Keratinocyte (primary cell): ENCODE data around the gene DMD. TPM values are rescaled to one million over a fixed set of nuclear protein-coding genes. Genes with fewer than 3 reads are reported as not detected.

ENCODE experiments used
- DNase-seq: peaks from one replicate; pipeline ENCODE4 v3.0.0-alpha.2; 2011; ENCODE audit warnings: low read depth, missing footprints, low spot score
- FAIRE-seq: peaks from 2 replicates; lab custom pipeline; 2011; peaks lifted over from hg19 to GRCh38; lab: Jason Lieb, UNC
- H2AFZ ChIP-seq: 2 replicates; pipeline ENCODE4 v1.6.0; 2012; ENCODE audit warnings: low read length, control low read depth, inconsistent platforms; ENCODE audit not compliant: control insufficient read depth
- H3K27ac ChIP-seq: 2 replicates; pipeline ENCODE4 v1.5.1; 2011; ENCODE audit warnings: low read length; ENCODE audit not compliant: control insufficient read depth, insufficient read depth
- H3K27me3 ChIP-seq: 3 replicates; pipeline ENCODE4 v1.6.0; 2011; ENCODE audit warnings: low read length; ENCODE audit not compliant: control insufficient read depth, insufficient read depth; ENCODE audit errors: extremely low read depth
- H3K36me3 ChIP-seq, 2 experiments: 2 replicates in 1 of 2; 3 replicates in 1 of 2; pipeline ENCODE4 v1.5.1; 2011; ENCODE audit warnings: low read length in 2 of 2, mild to moderate bottlenecking in 1 of 2; ENCODE audit not compliant: control insufficient read depth in 2 of 2, insufficient read depth in 2 of 2; ENCODE audit errors: extremely low read depth in 1 of 2
- H3K4me1 ChIP-seq: 3 replicates; pipeline ENCODE4 v1.5.1; 2011; ENCODE audit warnings: low read length; ENCODE audit not compliant: control insufficient read depth, insufficient read depth; ENCODE audit errors: extremely low read depth
- H3K4me2 ChIP-seq: 3 replicates; pipeline ENCODE4 v1.6.0; 2011; ENCODE audit warnings: low read depth, low read length; ENCODE audit not compliant: control insufficient read depth, insufficient read depth; ENCODE audit errors: extremely low read depth
- H3K4me3 ChIP-seq, 3 experiments: fragments of 200-600 bp in 1 of 3; sonication (generic) in 1 of 3; 2 replicates in 2 of 3; 3 replicates in 1 of 3; pipeline ENCODE4 v1.5.1; 2011 to 2016; ENCODE audit warnings: low read length in 3 of 3, mild to moderate bottlenecking in 3 of 3, control low read depth in 2 of 3, inconsistent platforms in 1 of 3, low read depth in 1 of 3, mixed read lengths in 1 of 3, mixed run types in 1 of 3, moderate library complexity in 1 of 3; ENCODE audit not compliant: control insufficient read depth in 2 of 3, insufficient read depth in 2 of 3; ENCODE audit errors: extremely low read depth in 1 of 3
- H3K79me2 ChIP-seq: 2 replicates; pipeline ENCODE4 v1.6.0; 2012; ENCODE audit warnings: low read length; ENCODE audit not compliant: control insufficient read depth, insufficient read depth
- H3K9ac ChIP-seq: 3 replicates; pipeline ENCODE4 v1.6.0; 2011; ENCODE audit warnings: low read length; ENCODE audit not compliant: control insufficient read depth, insufficient read depth; ENCODE audit errors: extremely low read depth
- H3K9me1 ChIP-seq: 3 replicates; pipeline ENCODE4 v1.6.0; 2011; ENCODE audit warnings: low read length; ENCODE audit not compliant: control insufficient read depth, insufficient read depth; ENCODE audit errors: extremely low read depth
- H3K9me3 ChIP-seq: 2 replicates; pipeline ENCODE4 v1.5.1; 2012; ENCODE audit warnings: low read depth, low read length; ENCODE audit not compliant: control insufficient read depth
- H4K20me1 ChIP-seq: 3 replicates; pipeline ENCODE4 v1.6.0; 2011; ENCODE audit warnings: low read length; ENCODE audit not compliant: control insufficient read depth, insufficient read depth; ENCODE audit errors: extremely low read depth
- EZH2 ChIP-seq: IDR thresholded peaks from one replicate; pipeline ENCODE4 v1.6.1; 2012; ENCODE audit warnings: inconsistent platforms, mild to moderate bottlenecking, low read length, moderate library complexity
- dilution Hi-C: fragments of 300-500 bp; cut with MboI; formaldehyde crosslinking; loops from one replicate; pipeline ENCODE4 v1.7.0; 2020; ENCODE audit warnings: low sequenced_read_pairs; ENCODE audit not compliant: extremely low pct_ligation_motif_present
- polyA plus RNA-seq, 5 experiments: library from polyadenylated mRNA; depleted of rRNA in 3 of 5; stranded (reverse) in 3 of 5; stranded (forward) in 1 of 5; unstranded in 1 of 5; fragments of >200 nt; gene quantifications; 1 replicate in 1 of 5; 2 replicates in 3 of 5; 3 replicates in 1 of 5; pipeline versions ENCODE4 v1.2.1 to v1.2.3, GENCODE V29; 2011 to 2012; ENCODE audit warnings: missing spikeins in 2 of 5, low read depth in 1 of 5, low replicate concordance in 1 of 5
- TF ChIP-seq, protein P1 (sequence below), 3 experiments: IDR thresholded peaks in 1 of 3; conservative IDR thresholded peaks in 1 of 3; optimal IDR thresholded peaks in 1 of 3; 2 replicates in 2 of 3; 3 replicates in 1 of 3; pipeline versions ENCODE3 to v1.5.1; 2011; ENCODE audit warnings: low read length in 3 of 3, mild to moderate bottlenecking in 3 of 3, moderate library complexity in 2 of 3, control low read depth in 1 of 3, inconsistent platforms in 1 of 3; ENCODE audit not compliant: insufficient read depth in 2 of 3; ENCODE audit errors: extremely low read depth in 1 of 3

Gene DMD
- polyA plus RNA-seq, 1 donor (not counting 4 experiments of a cell fraction or from before 2014, with no cell fraction given) = 8.9 TPM

DNA sequence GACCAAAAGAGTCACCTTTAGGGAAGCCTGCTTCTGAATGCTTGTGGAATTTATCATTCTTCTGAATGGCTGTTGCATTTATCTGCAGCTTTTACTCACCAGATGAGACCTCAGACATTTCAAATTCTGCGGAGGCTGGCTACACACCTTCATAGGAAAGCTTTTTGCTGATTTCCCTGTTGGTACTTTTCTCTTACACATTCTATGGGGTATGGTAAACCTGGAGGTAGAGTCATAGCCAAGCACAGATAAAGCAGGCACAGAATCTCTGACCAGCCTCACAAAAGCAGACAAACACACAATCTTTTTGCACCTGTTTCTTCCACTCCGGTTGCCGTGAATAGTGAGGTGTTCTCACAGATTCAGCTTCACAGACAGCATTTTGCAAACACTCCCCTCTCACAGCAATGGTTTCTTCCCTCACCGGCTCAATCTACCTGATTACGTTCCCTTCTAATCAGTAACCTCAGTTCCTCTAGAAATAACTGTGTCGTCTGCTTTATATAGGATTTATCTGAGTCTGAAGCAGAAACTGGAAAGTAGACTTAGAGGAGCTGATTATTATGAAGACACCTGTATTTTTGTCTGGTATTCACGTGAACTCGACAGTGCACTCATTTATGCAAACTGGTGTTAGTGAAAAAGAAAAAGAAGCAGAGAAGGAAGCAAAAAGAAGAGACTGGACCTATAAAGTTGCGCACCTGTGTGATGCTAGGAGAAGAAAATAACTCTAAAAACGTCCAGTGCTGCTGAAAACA, 83.1 kb downstream of the DMD start:
- TF ChIP-seq, protein P1, sequence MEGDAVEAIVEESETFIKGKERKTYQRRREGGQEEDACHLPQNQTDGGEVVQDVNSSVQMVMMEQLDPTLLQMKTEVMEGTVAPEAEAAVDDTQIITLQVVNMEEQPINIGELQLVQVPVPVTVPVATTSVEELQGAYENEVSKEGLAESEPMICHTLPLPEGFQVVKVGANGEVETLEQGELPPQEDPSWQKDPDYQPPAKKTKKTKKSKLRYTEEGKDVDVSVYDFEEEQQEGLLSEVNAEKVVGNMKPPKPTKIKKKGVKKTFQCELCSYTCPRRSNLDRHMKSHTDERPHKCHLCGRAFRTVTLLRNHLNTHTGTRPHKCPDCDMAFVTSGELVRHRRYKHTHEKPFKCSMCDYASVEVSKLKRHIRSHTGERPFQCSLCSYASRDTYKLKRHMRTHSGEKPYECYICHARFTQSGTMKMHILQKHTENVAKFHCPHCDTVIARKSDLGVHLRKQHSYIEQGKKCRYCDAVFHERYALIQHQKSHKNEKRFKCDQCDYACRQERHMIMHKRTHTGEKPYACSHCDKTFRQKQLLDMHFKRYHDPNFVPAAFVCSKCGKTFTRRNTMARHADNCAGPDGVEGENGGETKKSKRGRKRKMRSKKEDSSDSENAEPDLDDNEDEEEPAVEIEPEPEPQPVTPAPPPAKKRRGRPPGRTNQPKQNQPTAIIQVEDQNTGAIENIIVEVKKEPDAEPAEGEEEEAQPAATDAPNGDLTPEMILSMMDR (optimal IDR thresholded peaks at IDR 0.05 in 1 of 3, IDR thresholded peaks at IDR 0.05 in 1 of 3, conservative IDR thresholded peaks at IDR 0.05 in 1 of 3; ENCODE audit: extremely low read depth in 1 of 3, insufficient read depth in 2 of 3, low read length in 3 of 3) = no peak
- TF ChIP-seq EZH2 = no peak
- Histone ChIP-seq H3K27me3 (no peaks in the 10 kb centered on the region), H3K9me3 (no peaks in the 10 kb centered on the region), H3K4me2 (no peak overlapping the region), H3K79me2 (no peaks in the 10 kb centered on the region), H3K9ac (no peak overlapping the region), H3K27ac (no peak overlapping the region), H2AFZ (no peak overlapping the region), H3K4me3 (no peak overlapping the region), H3K4me1 (no peaks in the 10 kb centered on the region), H4K20me1 (no peaks in the 10 kb centered on the region), H3K9me1 (no peaks in the 10 kb centered on the region), H3K36me3 (no peaks in the 10 kb centered on the region)
- no peak for DNase-seq
- dilution Hi-C loops = no loop called here
- FAIRE-seq = no peak

DNA sequence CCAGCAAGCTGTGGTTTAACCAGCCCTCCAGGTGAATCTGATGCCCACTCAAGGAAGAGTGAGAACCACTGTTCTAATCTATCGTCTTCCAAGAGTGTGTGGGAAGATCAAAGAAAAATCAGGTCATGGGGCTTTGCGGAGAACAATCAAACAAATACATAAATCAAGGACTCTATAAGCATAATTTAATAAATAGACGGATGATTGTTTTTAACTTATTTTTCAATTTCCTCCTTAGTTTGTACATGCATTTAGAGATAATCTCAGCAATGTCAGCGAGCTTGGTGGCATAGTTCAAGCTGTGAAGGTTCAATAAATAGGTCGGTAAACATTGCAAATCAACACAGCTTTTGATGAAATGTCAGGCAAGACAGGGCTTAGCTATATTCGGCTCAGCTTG, 84.9 kb downstream of the DMD start:
- FAIRE-seq = no peak

More for the DNA sequence above, 84.9 kb downstream of the DMD start:
- Histone ChIP-seq H3K9ac (no peak overlapping the region), H3K9me1 (no peaks in the 10 kb centered on the region), H3K79me2 (no peaks in the 10 kb centered on the region), H3K27ac (no peak overlapping the region), H3K4me1 (no peaks in the 10 kb centered on the region), H3K4me2 (no peak overlapping the region), H4K20me1 (no peaks in the 10 kb centered on the region), H3K4me3 (no peak overlapping the region), H3K27me3 (no peaks in the 10 kb centered on the region), H2AFZ (no peak overlapping the region), H3K36me3 (no peaks in the 10 kb centered on the region), H3K9me3 (no peaks in the 10 kb centered on the region)
- TF ChIP-seq, protein P1 (optimal IDR thresholded peaks at IDR 0.05 in 1 of 3, IDR thresholded peaks at IDR 0.05 in 1 of 3, conservative IDR thresholded peaks at IDR 0.05 in 1 of 3; ENCODE audit: extremely low read depth in 1 of 3, insufficient read depth in 2 of 3, low read length in 3 of 3) = no peak
- no peak for TF ChIP-seq EZH2
- dilution Hi-C loops = no loop called here
- DNase-seq = no peak
